GM19193 (cell line): Measurements from ENCODE around the gene ADCY2.

Experiments used
- POLR2A ChIP-seq: IDR thresholded peaks from 4 replicates; pipeline ENCODE4 v1.6.1; 2011; ENCODE audit not compliant: insufficient read depth, insufficient read length; ENCODE audit errors: extremely low read depth

The ADCY2 gene

DNA sequence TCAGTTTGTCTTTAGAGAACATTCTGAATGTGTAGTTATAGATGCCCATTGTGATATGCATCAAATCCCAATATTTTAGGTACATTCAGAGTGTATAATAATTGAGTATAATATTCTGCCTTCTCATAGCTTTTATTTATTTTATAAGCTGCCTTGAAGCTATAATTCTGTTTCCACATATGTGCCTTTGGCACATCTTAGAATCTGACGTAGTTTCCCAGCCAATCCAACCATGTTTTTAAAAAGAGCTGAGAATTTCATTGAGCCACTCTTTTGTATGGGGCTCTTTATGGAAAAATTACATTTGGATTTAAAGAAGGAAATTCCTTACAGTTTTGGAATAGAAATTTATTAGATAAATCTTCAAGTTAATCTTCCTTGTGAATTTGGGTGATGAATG is 65.4 kb downstream of the ADCY2 start:
- TF ChIP-seq POLR2A, result no peak

DNA sequence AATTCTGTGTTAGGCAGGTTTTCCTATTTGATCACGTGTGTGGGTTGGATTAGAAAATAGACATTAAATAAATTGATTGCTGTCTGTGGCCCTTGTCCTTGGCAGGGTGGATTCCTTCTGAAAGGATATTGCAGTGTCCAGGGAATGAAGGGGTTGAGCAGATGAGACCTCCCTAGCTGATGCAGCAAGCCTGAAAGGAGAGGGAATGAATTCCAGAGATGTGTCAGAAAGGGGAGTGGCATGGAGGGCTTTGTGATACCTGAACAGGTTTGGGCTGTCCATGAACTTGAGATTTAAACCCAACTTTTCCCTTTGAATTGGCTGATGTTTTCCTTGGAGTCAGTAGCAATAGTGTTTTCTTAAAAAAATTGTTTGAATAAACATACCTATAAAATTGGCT is 66.8 kb downstream of the ADCY2 start:
- TF ChIP-seq POLR2A, result no peak

DNA sequence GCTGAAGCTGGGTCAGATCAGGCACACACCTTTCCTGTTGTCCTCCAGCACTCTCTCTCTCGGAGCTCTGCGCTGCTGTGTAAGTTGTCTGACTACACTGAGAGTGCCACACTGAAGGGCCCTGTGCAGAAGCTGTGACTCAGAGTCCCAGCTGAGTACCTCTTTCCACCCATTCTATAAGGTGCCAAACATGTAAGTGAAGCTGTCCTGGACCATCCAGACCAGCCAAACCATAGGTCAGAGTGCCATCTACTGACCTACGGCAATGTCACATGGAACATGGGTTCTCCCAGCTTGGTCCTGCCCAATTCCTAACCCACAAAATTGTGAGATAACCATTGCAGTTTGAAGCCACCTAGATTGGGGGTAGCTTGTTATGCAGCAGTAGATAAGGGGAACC is 68.2 kb downstream of the ADCY2 start:
- no peak for TF ChIP-seq POLR2A

DNA sequence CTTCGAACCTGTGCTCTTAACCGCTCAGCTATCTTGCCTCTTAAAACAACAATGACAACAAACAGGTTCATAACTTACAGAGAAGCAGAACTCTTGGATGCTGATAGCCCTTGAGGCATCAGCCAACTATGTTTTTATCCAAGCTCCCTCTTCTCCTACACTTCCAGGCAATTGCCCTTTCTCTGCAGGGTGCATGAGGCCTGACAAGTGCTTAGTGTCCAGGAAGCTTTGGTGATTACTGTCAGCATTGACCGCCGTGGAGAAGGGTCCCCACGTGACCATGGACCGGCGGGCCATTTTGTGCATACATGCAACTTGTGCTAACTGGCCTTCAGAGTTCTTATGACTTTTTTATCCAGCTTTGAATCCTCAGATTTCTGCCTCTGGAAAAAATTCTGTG is 71.2 kb downstream of the ADCY2 start:
- no peak for TF ChIP-seq POLR2A

DNA sequence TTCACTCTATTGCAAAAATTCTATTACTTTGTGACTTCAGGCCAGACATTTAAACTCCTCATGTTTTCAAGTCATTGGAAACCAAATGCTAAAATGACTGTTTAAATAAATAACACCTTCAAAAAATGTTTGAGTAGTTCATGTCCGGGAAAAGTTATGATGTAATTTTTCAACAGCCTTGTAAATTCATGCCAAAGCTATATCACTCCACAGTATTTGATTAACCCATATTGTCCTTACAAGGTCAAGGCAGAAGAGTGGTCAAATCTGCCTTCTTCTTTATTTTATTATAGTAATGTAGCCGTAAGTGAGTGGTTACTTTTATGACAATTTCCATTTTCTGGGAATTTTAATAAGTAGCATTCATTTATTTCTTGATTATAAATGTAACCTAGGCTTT is 72.8 kb downstream of the ADCY2 start:
- TF ChIP-seq POLR2A, result no peak

DNA sequence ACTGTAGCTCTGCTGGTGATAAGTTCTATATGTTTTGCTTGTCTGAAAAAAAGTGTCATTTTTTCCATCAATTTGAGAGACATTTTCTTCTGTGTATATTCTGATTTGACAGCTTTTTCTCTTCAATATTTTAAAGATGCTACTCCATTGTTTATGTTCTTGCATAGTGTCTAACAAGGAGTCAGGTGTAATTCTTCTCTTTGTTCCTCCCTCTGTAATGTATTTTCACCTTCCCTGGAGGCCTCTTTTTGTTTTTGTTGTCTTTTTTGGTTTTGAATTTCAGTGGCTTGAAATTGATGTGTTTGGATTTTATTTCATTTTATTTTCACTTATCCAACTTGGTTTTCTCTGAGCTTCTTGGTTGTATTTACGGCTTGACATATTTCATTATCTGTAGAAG is 75.8 kb downstream of the ADCY2 start:
- no peak for TF ChIP-seq POLR2A

DNA sequence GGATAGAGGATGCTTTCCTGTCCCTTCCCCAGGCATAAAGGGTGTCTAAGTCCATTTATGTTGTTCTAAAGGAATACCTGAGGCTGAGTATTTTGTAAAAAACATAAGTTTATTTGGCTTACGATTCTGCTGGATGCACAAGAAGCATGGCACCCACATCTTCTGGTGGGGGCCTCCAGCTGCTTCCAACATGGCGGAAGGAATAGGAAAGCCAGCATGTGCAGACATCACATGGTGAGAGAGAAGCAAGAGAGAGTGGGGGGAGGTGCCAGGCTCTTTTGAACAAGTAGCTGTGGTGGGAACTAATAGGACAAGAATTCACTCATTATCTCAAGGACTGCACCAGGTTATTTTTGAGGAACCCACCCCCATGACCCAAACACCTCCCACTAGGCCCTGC is 77.2 kb downstream of the ADCY2 start:
- TF ChIP-seq POLR2A, result no peak

DNA sequence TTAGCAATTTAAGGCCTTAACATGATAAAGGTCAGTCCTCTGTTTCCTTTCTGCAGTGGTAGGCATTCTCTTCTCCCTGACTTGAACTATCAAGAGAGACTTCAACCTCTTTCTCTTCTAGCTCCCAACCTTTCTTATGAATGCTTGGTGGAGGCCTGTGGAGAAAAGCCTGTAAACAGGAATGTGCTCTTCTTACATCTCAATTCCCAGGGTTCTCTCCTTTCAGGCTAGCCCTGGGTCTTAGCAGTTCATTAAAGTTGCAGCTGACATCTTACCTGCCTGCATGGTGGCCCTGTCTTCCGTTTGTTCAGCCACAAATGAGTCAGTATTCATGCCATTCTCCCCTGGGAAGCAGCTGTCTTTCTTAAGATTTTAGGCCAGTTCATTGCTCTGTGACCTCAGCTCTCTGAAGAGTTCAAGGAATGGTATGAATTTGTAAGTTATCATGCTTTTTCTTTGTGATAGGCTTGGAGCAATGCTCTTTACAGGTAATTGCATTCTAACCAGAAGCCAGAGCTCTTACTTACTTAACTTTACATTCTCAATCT is 77.8 kb downstream of the ADCY2 start:
- no peak for TF ChIP-seq POLR2A

DNA sequence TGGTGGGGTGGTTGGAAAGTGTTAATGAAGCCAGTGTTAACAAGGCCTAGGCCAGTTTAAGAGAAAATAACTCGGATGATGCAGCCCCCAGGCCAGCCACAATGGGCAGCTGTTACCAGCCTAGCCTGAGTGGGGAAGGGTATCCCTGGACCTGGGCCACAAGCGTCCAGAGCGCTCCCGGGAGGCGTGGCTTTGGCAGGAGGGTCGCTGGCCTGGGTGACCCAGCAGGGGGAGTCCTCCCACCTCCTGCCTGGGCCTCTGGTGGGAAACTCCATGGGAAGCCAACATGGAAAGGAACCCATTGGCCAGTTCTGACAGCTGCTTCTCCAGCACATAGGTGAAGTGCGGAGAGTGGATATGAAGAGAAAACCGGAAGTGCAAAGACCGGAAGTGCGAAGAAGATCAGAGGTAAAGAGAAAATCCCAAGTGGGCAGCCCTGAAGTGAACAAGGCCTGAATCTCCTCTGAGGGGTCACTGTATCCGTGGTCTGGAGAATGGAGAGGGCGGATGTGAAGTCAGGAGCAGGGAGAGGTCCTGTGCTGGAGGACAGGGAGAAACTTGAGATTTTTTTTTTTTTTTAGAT is 79.0 kb downstream of the ADCY2 start:
- no peak for TF ChIP-seq POLR2A

DNA sequence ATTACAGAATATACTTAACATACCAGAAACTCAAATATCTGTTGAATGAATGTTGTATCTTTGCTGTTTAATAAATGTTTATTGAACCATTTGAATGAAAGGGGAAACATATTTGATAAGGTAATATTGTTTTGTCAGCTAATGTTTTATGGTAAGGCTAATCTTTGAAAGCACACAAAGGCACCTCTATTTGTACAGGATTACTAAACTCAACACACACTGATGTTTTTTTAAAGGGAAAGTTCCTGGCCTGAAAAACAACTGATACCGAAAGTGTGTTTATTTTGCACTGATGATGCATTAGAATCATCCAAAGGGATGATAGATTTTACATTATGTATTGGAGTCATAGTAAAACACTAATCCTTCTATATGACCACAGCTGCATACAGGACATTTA is 82.5 kb downstream of the ADCY2 start:
- TF ChIP-seq POLR2A, result no peak

DNA sequence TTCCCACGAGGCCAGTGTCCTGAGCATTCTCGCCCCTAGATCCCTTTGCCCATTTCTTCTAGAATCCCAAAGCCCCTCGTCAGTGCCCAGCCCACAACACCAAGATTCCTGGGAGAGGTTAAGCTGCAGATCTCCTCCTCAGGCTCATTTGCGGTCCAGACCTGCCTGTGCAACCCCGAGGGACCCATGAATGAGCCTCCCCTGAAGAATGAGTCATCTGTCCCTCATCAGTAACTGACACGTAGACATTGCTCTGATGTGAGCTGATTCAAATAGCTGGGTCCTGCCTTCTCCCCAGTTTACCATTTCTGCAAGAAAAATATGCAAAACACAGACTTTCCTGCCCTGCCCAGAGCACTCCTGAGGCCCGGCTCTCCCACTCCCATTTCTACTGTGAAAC is 92.8 kb downstream of the ADCY2 start:
- no peak for TF ChIP-seq POLR2A

DNA sequence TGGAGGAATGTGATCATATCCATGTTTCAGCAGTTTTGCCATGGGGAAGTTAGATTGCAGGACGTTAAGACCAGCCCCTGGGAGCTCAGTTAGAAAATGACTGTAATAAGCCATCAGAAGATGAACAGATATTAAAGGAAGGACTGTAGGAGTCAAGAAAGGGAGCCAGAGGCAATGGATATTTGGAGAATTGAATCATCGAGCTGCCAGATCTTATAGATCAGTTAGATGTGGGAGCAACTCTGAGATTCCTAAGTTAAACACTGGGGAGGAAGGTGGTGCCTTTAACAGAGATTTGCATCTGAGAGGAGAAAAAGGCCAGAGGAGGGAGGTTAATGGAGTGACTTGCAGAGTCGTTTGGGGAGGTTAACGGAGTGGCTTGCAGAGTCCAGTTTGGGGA is 96.4 kb downstream of the ADCY2 start:
- no peak for TF ChIP-seq POLR2A

DNA sequence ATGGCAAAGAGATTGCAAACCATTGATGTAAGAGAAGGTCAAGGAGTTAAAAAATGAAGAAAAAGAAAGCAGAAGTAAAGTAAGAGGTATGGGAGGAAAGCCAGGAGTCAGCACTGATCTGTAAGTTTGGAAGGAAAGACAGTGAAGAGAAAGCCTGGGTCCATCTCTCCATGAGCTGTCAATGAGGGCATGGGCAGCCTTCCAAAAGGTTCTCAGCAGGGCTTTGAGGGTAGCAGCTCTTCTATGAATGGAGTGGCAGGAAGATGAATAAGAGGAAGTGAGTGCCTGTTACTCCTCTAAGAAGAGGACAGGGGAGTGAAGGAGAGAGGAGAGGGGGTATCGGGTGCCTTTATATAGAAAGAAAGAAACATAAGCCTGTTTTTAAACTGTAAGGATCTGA is 97.1 kb downstream of the ADCY2 start:
- no peak for TF ChIP-seq POLR2A

DNA sequence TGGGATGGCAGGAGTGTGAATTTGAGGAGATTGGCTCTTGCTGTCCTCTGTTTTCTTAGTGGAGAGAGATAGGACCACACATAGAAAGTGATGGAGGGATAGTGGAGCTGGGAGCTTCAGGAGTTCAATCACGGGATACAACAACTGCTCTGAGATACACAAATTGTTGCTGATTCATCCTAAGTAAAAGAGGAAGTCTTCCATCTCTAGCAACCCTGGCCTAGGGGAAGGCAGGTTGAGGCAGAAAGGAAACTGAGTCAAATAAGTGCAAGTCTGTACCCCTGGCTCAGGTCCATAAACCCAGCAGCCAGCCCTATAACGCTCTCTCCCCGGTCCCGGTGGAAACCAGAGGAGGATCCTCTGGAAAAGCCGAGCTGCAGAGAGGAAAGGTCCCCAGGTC is 97.7 kb downstream of the ADCY2 start:
- no peak for TF ChIP-seq POLR2A

DNA sequence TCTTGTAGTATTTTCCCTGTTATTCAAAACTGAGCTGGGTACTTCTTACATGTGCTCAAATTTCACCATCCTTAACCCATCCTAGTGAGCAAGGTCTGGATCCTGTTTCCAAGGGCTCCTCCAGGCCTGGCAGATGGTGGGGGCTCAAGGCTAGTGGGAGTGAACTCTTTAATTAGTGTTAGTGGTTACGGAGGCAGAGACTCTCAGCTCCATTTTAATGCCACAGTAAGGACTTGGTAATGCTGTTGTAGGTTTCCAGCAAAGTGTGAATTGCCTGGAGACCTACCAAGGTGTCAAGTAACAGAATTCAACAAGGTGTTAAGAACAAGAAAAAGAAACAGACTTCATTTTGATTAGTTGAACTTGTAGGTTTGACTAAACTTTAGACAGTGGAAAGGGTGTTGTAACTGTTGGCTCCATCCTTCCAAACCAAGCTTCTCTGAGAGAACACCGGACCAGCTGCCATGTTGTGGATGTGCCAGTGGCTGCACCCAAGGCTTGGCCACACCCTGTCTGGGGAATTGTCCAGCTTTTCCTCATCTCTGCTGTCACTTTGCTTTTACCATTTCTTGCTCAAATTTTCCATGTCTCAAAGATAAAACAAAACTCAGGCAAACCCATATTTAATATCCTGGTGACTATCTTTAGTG is 98.7 kb downstream of the ADCY2 start:
- TF ChIP-seq POLR2A, result no peak

DNA sequence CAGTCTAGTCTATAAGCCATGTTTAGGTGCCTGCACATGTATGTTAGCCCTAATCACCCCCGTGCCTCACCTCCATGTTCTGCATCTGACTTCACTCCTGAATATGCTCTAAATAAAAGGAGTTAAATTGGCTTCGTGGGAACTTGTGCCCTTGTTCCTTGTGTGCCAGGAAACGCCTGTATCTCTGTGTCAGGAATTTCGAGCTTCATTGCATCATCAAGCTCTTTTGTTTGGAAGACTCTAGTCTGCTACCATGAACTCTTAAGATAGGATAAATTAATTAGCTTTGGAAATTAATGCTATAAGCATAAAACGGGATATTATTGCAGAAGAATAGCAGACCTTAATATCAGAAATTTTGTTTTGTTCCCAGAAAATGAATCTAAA is 99.2 kb downstream of the ADCY2 start:
- TF ChIP-seq POLR2A, result no peak

DNA sequence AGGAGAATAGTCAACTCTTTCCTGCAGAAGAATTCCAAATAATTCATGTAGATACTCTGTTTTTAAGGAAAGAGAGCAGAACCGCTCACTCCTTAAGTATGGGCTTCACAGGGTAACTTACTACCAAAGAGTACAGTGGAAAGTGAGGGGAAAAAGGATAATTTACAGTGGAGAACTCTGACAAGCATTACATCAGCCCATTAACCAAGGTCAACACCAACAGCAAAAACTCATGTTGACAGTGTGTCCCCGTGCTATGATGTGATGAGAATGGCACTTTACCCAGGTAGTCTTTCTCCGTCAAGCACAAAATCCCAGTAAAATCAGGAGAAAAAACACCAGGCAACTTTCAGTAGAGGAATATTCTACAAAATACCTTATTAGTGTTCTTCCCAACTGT is 104.3 kb downstream of the ADCY2 start:
- TF ChIP-seq POLR2A, result no peak

DNA sequence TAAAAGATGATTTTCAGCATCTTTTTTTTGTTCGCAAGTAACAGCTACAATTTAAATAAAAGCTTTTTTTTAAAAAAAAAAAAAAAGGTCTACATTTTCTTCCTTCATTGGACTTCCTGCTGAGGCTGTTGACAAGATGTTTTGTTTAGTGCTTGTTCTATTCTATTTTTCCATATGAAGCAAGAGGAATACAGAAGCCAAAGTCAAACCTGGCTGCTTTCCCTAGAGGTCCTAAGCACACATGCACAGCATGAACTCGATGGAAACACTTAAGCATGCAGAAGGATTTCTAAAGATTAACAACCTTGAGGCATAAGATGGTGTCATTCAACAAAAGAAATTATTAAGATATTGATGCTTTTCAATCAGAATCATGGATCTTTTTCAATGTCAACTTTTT is 105.1 kb downstream of the ADCY2 start:
- TF ChIP-seq POLR2A, result no peak

DNA sequence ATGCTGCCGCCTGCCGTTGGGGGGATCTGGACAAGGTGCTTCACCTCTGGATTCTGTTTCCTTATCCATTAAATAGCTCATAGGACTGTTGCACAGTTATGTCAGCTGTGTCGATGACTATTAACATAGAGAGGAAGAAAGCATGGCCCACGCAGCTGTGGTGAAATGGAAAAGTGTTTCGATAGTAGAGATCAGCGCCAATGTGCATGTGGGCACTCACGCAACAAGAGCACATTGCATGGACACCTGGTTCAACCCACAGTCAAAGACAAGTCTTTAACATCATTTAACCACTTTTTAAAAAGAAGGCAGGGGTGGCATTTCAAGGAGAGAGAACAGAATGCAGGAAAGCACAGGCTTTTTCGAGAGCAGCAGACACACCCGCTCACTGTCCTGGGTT is 107.6 kb downstream of the ADCY2 start:
- no peak for TF ChIP-seq POLR2A
